ENCODE measurements around the gene CLEC7A.

DNA sequence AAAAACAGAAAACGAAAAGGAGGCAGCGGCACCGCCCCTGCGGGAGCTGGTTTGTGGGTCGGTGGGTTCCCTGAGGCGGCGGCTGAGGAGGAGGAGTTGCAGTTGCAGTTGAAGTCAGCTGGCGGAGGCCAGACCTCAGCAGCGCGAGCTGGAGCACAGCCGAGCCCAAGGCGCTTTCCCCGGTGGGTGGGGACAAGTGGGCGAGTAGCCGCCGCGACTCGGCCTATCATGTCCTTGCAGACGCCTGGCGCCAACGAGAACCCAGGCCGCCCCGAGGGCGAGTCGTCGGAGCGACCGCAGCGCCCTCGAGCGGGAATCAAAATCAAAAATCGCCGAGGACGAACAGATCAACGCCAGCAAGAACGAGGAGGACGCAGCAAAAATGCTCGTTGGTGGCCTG, 18.5 kb downstream of the CLEC7A start:
- TF ChIP-seq, protein P1, sequence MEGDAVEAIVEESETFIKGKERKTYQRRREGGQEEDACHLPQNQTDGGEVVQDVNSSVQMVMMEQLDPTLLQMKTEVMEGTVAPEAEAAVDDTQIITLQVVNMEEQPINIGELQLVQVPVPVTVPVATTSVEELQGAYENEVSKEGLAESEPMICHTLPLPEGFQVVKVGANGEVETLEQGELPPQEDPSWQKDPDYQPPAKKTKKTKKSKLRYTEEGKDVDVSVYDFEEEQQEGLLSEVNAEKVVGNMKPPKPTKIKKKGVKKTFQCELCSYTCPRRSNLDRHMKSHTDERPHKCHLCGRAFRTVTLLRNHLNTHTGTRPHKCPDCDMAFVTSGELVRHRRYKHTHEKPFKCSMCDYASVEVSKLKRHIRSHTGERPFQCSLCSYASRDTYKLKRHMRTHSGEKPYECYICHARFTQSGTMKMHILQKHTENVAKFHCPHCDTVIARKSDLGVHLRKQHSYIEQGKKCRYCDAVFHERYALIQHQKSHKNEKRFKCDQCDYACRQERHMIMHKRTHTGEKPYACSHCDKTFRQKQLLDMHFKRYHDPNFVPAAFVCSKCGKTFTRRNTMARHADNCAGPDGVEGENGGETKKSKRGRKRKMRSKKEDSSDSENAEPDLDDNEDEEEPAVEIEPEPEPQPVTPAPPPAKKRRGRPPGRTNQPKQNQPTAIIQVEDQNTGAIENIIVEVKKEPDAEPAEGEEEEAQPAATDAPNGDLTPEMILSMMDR (IDR thresholded peaks at IDR 0.05; ENCODE audit: insufficient read depth, low read length): no peak
- TF ChIP-seq POLR2AphosphoS5 (IDR thresholded peaks at IDR 0.05; ENCODE audit: low read depth): no peak
